ENCODE measurements around the gene PROKR1.

- TF ChIP-seq, protein P1, sequence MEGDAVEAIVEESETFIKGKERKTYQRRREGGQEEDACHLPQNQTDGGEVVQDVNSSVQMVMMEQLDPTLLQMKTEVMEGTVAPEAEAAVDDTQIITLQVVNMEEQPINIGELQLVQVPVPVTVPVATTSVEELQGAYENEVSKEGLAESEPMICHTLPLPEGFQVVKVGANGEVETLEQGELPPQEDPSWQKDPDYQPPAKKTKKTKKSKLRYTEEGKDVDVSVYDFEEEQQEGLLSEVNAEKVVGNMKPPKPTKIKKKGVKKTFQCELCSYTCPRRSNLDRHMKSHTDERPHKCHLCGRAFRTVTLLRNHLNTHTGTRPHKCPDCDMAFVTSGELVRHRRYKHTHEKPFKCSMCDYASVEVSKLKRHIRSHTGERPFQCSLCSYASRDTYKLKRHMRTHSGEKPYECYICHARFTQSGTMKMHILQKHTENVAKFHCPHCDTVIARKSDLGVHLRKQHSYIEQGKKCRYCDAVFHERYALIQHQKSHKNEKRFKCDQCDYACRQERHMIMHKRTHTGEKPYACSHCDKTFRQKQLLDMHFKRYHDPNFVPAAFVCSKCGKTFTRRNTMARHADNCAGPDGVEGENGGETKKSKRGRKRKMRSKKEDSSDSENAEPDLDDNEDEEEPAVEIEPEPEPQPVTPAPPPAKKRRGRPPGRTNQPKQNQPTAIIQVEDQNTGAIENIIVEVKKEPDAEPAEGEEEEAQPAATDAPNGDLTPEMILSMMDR (IDR thresholded peaks at IDR 0.05): no peak
- TF ChIP-seq ZFX (IDR thresholded peaks at IDR 0.05; ENCODE audit: borderline replicate concordance): no peak
Measured at GRCh38 chr2:68623820-68624219, 19.6 kb upstream of the PROKR1 start.
